Measurements from ENCODE around the gene TOR4A. TPM values are rescaled to one million over a fixed set of nuclear protein-coding genes. Genes with fewer than 3 reads are reported as not detected.

TOR4A gene
- total RNA-seq, 2 donors from 2014 or later = 1.6 to 7.3 TPM

- Histone ChIP-seq H3K9me3 (no peaks in the 10 kb centered on the region), H3K27ac (no peak overlapping the region), H3K36me3 (no peaks in the 10 kb centered on the region), H3K4me1 (replicated peaks) (peaks cover 7% of the 10 kb centered on the region), H3K4me3 (no peak overlapping the region), H3K27me3 (replicated peaks; ENCODE audit: insufficient read depth) (peaks cover 2% of the 10 kb centered on the region)
- no peak for TF ChIP-seq CTCF (IDR thresholded peaks at IDR 0.05)
- TF ChIP-seq POLR2A (IDR thresholded peaks at IDR 0.05) = no peak
- no peak for TF ChIP-seq POLR2AphosphoS5 (IDR thresholded peaks at IDR 0.05)
- no peak for DNase-seq (ENCODE audit: low spot score)
- WGBS = 84% methylated on average over 22 of the region's 22 CpGs
- intact Hi-C loops (cut with DNase I) = no loop called here
Measured at GRCh38 chr9:137319739-137320551, 42.4 kb downstream of the TOR4A start.

DNA sequence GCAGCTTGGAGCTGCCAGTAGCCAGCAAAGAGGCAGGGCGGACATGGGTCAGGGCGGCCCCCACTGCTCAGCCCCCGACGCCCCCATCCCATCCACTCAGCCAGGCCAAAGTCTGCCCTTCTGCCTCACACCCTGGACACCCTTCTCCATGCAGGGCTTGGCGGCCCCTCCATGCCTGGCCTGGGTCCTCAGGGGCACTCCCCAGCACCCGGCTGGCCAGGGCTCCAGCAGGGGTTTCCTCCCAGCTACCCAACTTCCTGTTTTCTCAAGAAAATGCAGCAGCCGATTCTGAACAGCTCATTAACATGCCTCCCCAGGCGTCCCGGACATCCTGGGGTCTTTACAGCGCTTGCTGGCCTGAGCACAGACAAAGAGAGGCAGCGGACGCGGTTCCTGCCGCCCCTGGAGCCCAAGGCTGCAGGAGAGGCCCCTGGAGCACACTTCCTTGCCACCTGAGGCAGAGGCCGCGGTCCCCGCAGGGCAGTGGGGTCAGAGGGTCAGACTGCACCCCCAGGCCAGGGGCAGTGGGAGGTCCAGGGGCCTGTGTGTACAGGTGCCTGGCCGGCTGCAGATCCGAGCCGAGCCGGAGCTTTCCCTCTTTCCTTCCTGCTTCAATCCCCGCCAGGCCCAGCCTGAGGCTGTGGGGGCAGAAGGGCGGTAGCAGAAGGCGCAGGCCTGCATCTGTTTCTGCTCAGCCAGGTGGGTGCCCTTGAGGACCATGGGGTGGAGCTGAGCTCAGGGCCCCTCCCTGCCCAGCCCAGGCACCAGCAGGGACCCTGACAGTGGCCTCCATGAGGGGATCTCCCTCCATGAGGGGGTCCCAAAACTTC, 43.2 kb downstream of the TOR4A start:
- no peaks in the 10 kb centered on the region for H3K36me3 ChIP-seq
- TF ChIP-seq POLR2AphosphoS5 (IDR thresholded peaks at IDR 0.05) = no peak
- TF ChIP-seq CTCF (IDR thresholded peaks at IDR 0.05) = no peak
- no peak for TF ChIP-seq POLR2A (IDR thresholded peaks at IDR 0.05)
- no peak for DNase-seq (ENCODE audit: low spot score)
- intact Hi-C loops (cut with DNase I) = no loop called here
- H3K27me3 ChIP-seq (replicated peaks; ENCODE audit: insufficient read depth) = peaks cover 2% of the 10 kb centered on the region
- 67% methylated on average over 24 of the region's 24 CpGs for WGBS
- no peak overlapping the region for H3K27ac ChIP-seq
- no peak overlapping the region for H3K4me3 ChIP-seq
- peaks cover 7% of the 10 kb centered on the region for H3K4me1 ChIP-seq (replicated peaks)
- H3K9me3 ChIP-seq = no peaks in the 10 kb centered on the region

DNA sequence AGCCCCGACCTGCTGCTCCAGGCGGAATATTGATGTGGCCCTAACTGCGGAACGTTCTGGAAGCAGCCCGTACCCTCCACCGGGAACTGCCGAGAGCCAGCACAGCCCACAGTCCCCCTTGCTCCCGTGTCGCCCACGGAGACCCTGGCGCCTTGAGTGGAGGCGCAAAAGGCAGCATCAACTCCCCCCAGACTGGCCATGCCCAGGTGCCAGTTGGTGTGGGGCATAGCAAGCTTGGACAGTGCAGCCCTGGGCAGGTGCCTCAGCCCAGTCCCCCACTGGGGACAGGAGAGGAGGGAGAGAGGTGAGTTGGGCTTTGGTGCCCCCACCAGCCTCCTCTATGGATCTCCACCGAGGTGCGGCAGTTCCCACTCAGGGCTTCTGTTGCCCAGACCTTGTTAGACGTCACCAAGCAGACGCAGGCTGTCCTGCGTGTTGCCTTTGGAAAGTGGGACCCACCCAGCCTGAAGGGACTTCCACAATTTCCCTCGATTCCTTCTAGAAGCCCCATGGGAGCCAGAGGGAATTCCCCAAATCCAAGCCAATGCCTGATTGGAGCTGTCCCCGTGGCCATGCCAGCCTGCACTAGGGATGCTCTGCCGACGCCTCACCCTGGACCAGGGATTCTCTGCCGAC, 44.3 kb downstream of the TOR4A start:
- Histone ChIP-seq H3K4me3 (no peak overlapping the region), H3K27me3 (replicated peaks; ENCODE audit: insufficient read depth) (no peaks in the 10 kb centered on the region), H3K9me3 (no peaks in the 10 kb centered on the region), H3K27ac (no peak overlapping the region), H3K4me1 (replicated peaks) (no peaks in the 10 kb centered on the region), H3K36me3 (no peaks in the 10 kb centered on the region)
- 88% methylated on average over 22 of the region's 22 CpGs for WGBS
- no peak for TF ChIP-seq POLR2AphosphoS5 (IDR thresholded peaks at IDR 0.05)
- no peak for TF ChIP-seq CTCF (IDR thresholded peaks at IDR 0.05)
- no peak for TF ChIP-seq POLR2A (IDR thresholded peaks at IDR 0.05)
- intact Hi-C loops (cut with DNase I) = no loop called here
- no peak for DNase-seq (ENCODE audit: low spot score)

DNA sequence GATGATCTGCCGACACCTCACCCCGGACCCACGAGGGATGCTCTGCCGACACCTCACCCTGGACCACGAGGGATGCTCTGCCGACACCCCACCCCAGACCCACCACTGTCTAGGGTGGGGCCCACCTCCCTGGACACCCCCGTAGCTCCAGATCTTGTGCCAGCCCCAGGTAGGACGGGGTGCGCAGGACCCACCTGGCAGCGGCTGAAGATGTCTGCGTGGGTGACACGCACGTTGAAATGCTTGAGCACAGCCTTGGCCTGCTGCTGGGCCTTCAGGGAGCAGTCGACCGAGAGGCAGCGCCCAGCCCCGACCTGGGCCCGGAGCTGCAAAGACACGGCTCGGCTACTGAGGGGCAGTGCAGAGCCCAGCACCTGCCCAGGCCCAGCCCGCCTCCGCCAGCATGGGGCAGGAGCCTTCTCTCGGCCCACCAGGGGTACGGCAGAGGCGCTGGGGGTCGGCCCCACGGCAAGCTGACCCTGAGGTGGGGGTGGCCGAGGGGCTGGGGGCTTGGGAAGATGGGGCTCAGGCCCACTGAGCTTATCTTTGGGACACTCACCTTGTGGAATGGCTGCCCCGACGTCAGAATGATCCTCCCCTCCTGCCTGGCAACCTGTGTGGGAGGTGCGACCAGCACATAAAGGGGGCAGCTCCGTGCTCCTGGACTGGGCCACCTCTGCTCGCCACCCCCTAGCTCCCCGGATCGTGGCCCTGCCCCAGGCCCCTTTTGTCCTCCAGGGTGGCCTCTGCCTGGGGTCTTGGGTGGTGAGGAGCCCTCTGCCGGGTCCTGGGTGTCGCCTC, 46.2 kb downstream of the TOR4A start:
- H3K4me3 ChIP-seq = no peak overlapping the region
- no peaks in the 10 kb centered on the region for H3K27me3 ChIP-seq (replicated peaks; ENCODE audit: insufficient read depth)
- H3K4me1 ChIP-seq (replicated peaks) = no peaks in the 10 kb centered on the region
- 93% methylated on average over 37 of the region's 37 CpGs for WGBS
- H3K9me3 ChIP-seq = no peaks in the 10 kb centered on the region
- no peak overlapping the region for H3K27ac ChIP-seq
- H3K36me3 ChIP-seq = no peaks in the 10 kb centered on the region
- no peak for DNase-seq (ENCODE audit: low spot score)
- TF ChIP-seq CTCF (IDR thresholded peaks at IDR 0.05) = no peak
- intact Hi-C loops (cut with DNase I) = no loop called here

Data from prostate gland (tissue), 2 donors.